Measurements from ENCODE around the gene AFM.

Gene AFM

DNA sequence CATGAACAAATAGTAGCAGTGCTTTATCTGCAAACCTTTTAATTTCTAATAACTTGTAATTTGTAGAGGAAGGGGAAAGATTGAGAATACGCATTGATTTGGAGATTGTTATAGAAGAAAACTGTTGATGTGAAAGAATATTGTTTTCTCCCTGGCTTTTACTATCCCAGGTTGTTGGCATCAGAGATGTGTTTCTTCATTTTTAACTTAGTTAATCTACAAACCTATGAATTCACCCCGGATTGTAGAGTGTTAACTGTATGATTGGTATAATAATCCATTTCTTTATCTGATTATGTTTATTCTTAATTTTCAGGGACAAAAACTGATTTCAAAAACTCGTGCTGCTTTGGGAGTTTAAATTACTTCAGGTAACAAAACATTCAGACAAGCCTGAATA lies 26.6 kb upstream of the AFM start:
- no peaks in the 10 kb centered on the region for H3K9me3 ChIP-seq (ENCODE audit: insufficient read depth, low read depth, low read length)
- H3F3A ChIP-seq (ENCODE audit: low read depth) = no peaks in the 10 kb centered on the region
- H3K9me2 ChIP-seq (replicated peaks; ENCODE audit: low read depth, low read length) = no peaks in the 10 kb centered on the region
- H3K79me2 ChIP-seq (ENCODE audit: insufficient read depth, low read length) = no peaks in the 10 kb centered on the region
- H3K27me3 ChIP-seq (ENCODE audit: insufficient read depth, low read length, poor library complexity, severe bottlenecking) = no peaks in the 10 kb centered on the region
- H3K4me3 ChIP-seq (ENCODE audit: low read length, poor library complexity, severe bottlenecking) = no peak overlapping the region
- H3K4me1 ChIP-seq (ENCODE audit: insufficient read depth, low read length, poor library complexity, severe bottlenecking) = no peaks in the 10 kb centered on the region
- no peaks in the 10 kb centered on the region for H3K36me3 ChIP-seq (ENCODE audit: insufficient read depth, low read length)
- TF ChIP-seq EZH2phosphoT487 (IDR thresholded peaks at IDR 0.05; ENCODE audit: borderline replicate concordance) = no peak
- TF ChIP-seq, protein P1, sequence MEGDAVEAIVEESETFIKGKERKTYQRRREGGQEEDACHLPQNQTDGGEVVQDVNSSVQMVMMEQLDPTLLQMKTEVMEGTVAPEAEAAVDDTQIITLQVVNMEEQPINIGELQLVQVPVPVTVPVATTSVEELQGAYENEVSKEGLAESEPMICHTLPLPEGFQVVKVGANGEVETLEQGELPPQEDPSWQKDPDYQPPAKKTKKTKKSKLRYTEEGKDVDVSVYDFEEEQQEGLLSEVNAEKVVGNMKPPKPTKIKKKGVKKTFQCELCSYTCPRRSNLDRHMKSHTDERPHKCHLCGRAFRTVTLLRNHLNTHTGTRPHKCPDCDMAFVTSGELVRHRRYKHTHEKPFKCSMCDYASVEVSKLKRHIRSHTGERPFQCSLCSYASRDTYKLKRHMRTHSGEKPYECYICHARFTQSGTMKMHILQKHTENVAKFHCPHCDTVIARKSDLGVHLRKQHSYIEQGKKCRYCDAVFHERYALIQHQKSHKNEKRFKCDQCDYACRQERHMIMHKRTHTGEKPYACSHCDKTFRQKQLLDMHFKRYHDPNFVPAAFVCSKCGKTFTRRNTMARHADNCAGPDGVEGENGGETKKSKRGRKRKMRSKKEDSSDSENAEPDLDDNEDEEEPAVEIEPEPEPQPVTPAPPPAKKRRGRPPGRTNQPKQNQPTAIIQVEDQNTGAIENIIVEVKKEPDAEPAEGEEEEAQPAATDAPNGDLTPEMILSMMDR (conservative IDR thresholded peaks at IDR 0.05; ENCODE audit: low read length) = no peak
- H3K4me2 ChIP-seq (ENCODE audit: low read depth, low read length, poor library complexity, severe bottlenecking) = no peak overlapping the region
- no peak overlapping the region for H2AFZ ChIP-seq (ENCODE audit: low read length)
- H3K9ac ChIP-seq (ENCODE audit: low read depth, low read length, poor library complexity, severe bottlenecking) = no peak overlapping the region
- H4K20me1 ChIP-seq (ENCODE audit: insufficient read depth, low read length, poor library complexity, severe bottlenecking) = no peaks in the 10 kb centered on the region

DNA sequence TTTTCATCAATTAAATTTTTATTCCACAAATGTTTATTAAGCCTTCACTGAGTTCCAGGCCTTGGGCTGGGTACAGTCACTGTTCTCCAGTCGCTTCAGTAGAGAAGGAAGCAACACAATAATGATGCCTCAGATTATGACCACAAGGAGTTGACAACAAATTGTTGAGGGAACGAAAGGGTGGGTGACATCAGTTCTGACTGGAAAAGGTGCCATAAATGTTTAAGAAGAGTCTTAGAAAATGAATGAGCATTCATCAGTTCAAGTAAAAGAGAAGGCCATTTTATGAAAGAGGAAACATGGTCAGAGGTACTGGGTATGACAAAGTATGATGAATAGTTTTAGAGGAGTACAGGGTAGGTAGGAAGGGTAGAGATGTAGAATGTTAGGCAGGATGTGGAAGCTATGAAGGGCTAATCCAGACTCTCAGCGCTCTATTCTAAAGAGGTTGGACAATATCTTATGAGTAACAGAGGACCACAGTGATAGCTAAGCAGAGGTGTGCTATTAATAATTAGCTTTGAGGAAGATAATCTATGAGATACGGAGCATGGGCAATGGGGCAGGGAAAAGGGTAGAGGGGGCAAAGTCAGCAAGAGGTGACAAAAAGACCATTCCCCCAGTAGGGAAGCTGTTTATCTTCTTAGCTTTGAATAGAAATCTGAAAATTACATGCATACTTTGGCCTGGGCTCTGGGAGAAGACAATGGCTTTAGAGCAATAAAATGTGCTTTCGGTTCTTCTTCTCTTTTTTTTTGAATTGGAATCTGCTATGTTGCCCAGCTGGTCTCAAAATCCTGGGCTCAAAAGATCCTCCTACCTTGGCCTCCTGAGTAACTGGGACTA lies 25.1 kb upstream of the AFM start:
- Histone ChIP-seq H3K9me2 (replicated peaks; ENCODE audit: low read depth, low read length) (no peaks in the 10 kb centered on the region), H3K4me3 (ENCODE audit: low read length, poor library complexity, severe bottlenecking) (no peak overlapping the region), H4K20me1 (ENCODE audit: insufficient read depth, low read length, poor library complexity, severe bottlenecking) (no peaks in the 10 kb centered on the region), H3F3A (ENCODE audit: low read depth) (no peaks in the 10 kb centered on the region), H2AFZ (ENCODE audit: low read length) (no peak overlapping the region), H3K4me1 (ENCODE audit: insufficient read depth, low read length, poor library complexity, severe bottlenecking) (no peaks in the 10 kb centered on the region), H3K36me3 (ENCODE audit: insufficient read depth, low read length) (no peaks in the 10 kb centered on the region), H3K79me2 (ENCODE audit: insufficient read depth, low read length) (no peaks in the 10 kb centered on the region), H3K27me3 (ENCODE audit: insufficient read depth, low read length, poor library complexity, severe bottlenecking) (no peaks in the 10 kb centered on the region), H3K9me3 (ENCODE audit: insufficient read depth, low read depth, low read length) (no peaks in the 10 kb centered on the region), H3K9ac (ENCODE audit: low read depth, low read length, poor library complexity, severe bottlenecking) (no peak overlapping the region), H3K4me2 (ENCODE audit: low read depth, low read length, poor library complexity, severe bottlenecking) (no peak overlapping the region)
- TF ChIP-seq EZH2phosphoT487 (IDR thresholded peaks at IDR 0.05; ENCODE audit: borderline replicate concordance) = no peak
- TF ChIP-seq, protein P1 (conservative IDR thresholded peaks at IDR 0.05; ENCODE audit: low read length) = no peak

DNA sequence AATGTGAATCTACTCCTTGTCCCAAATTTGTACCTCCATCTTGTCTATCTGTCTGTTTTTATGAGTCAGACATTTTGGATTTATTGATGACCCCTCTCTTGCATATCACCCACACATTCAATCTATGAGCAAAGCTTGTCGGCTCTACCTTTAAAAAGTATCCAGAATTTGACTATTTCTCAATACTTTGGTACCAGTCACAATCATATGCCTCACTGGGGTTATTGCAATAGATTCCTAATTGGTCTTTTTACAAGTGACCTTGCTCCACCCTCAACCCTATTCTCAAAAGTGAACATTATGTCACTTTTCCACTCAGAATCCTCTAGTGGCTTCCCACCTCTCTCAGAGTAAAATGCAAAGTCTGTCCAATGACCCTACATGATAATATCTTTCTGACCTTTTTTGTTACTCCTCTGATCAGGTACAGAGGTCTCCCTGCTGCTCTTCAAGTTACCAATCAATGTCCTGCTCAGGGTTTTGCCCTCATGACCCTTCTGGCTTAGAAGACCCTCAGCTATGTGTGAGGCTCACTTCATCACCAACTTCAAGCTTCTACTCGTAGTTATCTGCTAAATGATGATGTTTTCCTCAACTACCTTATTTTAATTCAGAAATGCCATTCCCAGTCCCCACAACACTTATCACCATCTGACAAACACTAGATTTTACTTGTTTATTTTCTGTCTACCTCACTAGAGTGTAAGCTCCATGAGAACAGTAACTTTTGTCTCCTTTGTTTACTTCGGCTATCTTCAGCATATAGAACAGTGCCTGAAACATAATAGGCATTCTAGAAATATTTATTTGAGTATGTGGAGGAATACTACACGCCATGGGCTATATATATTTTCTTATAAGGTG lies 23.1 kb upstream of the AFM start:
- Histone ChIP-seq H3K9ac (ENCODE audit: low read depth, low read length, poor library complexity, severe bottlenecking) (no peak overlapping the region), H3K4me3 (ENCODE audit: low read length, poor library complexity, severe bottlenecking) (no peak overlapping the region), H3K4me1 (ENCODE audit: insufficient read depth, low read length, poor library complexity, severe bottlenecking) (no peaks in the 10 kb centered on the region), H3K79me2 (ENCODE audit: insufficient read depth, low read length) (no peaks in the 10 kb centered on the region), H3F3A (ENCODE audit: low read depth) (no peaks in the 10 kb centered on the region), H2AFZ (ENCODE audit: low read length) (no peak overlapping the region), H3K4me2 (ENCODE audit: low read depth, low read length, poor library complexity, severe bottlenecking) (no peak overlapping the region), H4K20me1 (ENCODE audit: insufficient read depth, low read length, poor library complexity, severe bottlenecking) (no peaks in the 10 kb centered on the region), H3K9me2 (replicated peaks; ENCODE audit: low read depth, low read length) (no peaks in the 10 kb centered on the region), H3K9me3 (ENCODE audit: insufficient read depth, low read depth, low read length) (no peaks in the 10 kb centered on the region), H3K36me3 (ENCODE audit: insufficient read depth, low read length) (no peaks in the 10 kb centered on the region), H3K27me3 (ENCODE audit: insufficient read depth, low read length, poor library complexity, severe bottlenecking) (no peaks in the 10 kb centered on the region)
- TF ChIP-seq, protein P1 (conservative IDR thresholded peaks at IDR 0.05; ENCODE audit: low read length) = no peak
- no peak for TF ChIP-seq EZH2phosphoT487 (IDR thresholded peaks at IDR 0.05; ENCODE audit: borderline replicate concordance)

Data from Loucy (cell line).